ENCODE measurements around the gene TRAIP. TPM values are rescaled to one million over a fixed set of nuclear protein-coding genes. Genes with fewer than 3 reads are reported as not detected.
"Not testable (repeated sequence)": the region's sequence is repeated elsewhere in the genome, so short reads cannot be mapped to it uniquely, and the experiment has no call there.

Gene TRAIP
- total RNA-seq, 1 donor = 1.4 TPM

DNA sequence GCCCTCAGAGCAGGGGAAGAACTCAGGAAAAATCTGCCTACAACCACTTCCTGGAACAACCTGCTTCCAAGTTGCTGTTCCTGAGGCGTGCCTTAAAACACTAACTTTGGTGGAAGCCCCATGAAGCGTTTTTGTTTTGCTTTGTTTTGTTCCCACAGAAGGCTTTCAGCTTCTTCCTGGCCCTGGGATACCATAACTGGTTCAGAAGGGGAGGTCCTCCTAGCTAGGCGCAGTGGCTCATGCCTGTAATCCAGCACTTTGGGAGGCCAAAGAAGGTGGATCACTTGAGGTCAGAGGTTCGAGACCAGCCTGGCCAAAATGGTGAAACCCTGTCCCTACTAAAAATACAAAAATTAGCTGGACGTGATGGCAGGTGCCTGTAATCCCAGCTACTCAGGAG lies 68.8 kb downstream of the TRAIP start:
- peaks cover 7% of the 10 kb centered on the region for H3K36me3 ChIP-seq (ENCODE audit: insufficient read depth, low read length)

DNA sequence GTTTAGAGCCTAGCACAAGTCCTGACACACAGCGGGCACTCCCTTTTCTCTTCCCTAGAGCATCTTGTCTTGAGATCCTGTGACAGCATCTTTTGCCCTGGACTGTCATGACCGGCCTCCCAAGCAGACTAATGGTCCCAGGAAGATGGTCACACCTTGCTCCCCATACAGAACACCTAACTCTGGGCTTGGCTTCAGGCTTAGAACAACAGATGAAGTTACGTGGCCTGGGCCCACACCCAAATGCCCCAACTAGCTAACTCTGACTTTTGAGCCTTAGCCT lies 69.2 kb downstream of the TRAIP start:
- Histone ChIP-seq H2AFZ (ENCODE audit: low read length) (peak overlapping the region; percentile 96), H3K4me1 (ENCODE audit: insufficient read depth, low read length) (peaks cover 15% of the 10 kb centered on the region), H3K9me3 (ENCODE audit: low read depth, low read length) (no peaks in the 10 kb centered on the region), H3K4me2 (ENCODE audit: insufficient read depth, low read length) (peak overlapping the region; percentile 85), H3K79me2 (ENCODE audit: insufficient read depth, low read length) (peaks cover 42% of the 10 kb centered on the region), H4K20me1 (ENCODE audit: insufficient read depth, low read length) (peaks cover 15% of the 10 kb centered on the region), H3K4me3 (ENCODE audit: insufficient read depth, low read length) (peak overlapping the region; percentile 87), H3K27me3 (ENCODE audit: insufficient read depth, low read length) (peaks cover 5% of the 10 kb centered on the region), H3K27ac (ENCODE audit: low read depth, low read length) (peak overlapping the region; percentile 80), H3K36me3 (ENCODE audit: insufficient read depth, low read length) (peaks cover 7% of the 10 kb centered on the region)
- TF ChIP-seq, protein P1, sequence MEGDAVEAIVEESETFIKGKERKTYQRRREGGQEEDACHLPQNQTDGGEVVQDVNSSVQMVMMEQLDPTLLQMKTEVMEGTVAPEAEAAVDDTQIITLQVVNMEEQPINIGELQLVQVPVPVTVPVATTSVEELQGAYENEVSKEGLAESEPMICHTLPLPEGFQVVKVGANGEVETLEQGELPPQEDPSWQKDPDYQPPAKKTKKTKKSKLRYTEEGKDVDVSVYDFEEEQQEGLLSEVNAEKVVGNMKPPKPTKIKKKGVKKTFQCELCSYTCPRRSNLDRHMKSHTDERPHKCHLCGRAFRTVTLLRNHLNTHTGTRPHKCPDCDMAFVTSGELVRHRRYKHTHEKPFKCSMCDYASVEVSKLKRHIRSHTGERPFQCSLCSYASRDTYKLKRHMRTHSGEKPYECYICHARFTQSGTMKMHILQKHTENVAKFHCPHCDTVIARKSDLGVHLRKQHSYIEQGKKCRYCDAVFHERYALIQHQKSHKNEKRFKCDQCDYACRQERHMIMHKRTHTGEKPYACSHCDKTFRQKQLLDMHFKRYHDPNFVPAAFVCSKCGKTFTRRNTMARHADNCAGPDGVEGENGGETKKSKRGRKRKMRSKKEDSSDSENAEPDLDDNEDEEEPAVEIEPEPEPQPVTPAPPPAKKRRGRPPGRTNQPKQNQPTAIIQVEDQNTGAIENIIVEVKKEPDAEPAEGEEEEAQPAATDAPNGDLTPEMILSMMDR (IDR thresholded peaks at IDR 0.05; ENCODE audit: extremely low read depth, low read depth, low read length) = no peak
- DNase-seq (ENCODE audit: insufficient read length, low spot score, missing footprints) = peak; percentile 47

More for the DNA sequence above, 68.8 kb downstream of the TRAIP start:
- Histone ChIP-seq H3K4me3 (ENCODE audit: insufficient read depth, low read length) (no peak overlapping the region), H3K9me3 (ENCODE audit: low read depth, low read length) (no peaks in the 10 kb centered on the region), H3K79me2 (ENCODE audit: insufficient read depth, low read length) (peaks cover 38% of the 10 kb centered on the region), H4K20me1 (ENCODE audit: insufficient read depth, low read length) (peaks cover 12% of the 10 kb centered on the region), H3K4me2 (ENCODE audit: insufficient read depth, low read length) (no peak overlapping the region), H3K4me1 (ENCODE audit: insufficient read depth, low read length) (peaks cover 15% of the 10 kb centered on the region), H3K27me3 (ENCODE audit: insufficient read depth, low read length) (peaks cover 5% of the 10 kb centered on the region), H2AFZ (ENCODE audit: low read length) (no peak overlapping the region), H3K27ac (ENCODE audit: low read depth, low read length) (no peak overlapping the region)
- TF ChIP-seq, protein P1 (IDR thresholded peaks at IDR 0.05; ENCODE audit: extremely low read depth, low read depth, low read length) = no peak
- no peak for DNase-seq (ENCODE audit: insufficient read length, low spot score, missing footprints)

DNA sequence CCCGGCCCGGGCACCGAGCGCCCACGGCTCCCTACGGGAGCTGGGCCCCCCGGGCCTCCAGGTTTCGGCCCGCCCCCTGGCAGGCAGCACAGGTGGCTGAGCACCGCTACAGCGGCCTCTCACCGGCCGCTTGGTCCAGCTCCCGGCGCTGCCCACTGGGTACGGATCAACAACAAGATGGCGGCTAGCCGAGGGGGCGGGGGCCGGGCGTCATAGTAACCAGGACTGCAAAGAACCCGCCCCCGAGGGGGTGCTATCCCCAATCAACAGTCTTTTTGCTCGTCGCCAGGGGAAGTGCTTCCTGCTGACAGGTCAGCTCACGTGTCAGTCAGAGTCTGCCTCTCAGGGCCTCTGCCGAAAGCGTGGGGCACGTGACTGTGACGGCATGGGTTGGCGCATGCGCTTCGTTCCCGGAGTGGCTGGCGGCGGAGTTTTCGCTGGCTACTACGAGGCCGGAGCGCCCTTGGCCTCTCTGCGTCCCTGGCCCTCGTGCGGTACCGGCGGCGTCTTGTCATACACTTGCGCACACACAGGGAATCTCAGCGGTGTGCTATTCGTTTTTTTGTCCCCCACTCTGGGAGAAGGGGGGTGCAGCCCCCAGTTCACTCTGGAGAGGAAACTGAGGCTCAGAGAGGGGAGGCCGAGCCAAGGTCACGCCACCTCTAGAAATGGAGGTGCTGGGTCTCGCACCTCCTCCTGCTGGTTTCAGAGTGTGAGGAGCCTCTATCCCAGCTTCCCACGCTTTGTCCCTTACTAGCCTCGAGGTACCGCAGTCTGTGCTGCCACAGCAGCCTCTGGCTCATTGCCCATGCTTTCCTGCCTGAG lies 69.8 kb downstream of the TRAIP start, which contains the start of gene IP6K1:
IP6K1 (minus strand) TSS at position 186 of the 825 bp plus-strand sequence. CDS start 38,502 bp downstream, outside the sequence.
- Histone ChIP-seq H3K27me3 (ENCODE audit: insufficient read depth, low read length) (peaks cover 5% of the 10 kb centered on the region), H3K9me3 (ENCODE audit: low read depth, low read length) (no peaks in the 10 kb centered on the region), H3K36me3 (ENCODE audit: insufficient read depth, low read length) (peaks cover 11% of the 10 kb centered on the region), H3K4me3 (ENCODE audit: insufficient read depth, low read length) (peak within 1 kb of the TSS; percentile 87), H3K79me2 (ENCODE audit: insufficient read depth, low read length) (peaks cover 48% of the 10 kb centered on the region), H3K4me2 (ENCODE audit: insufficient read depth, low read length) (peak within 1 kb of the TSS; percentile 85), H3K4me1 (ENCODE audit: insufficient read depth, low read length) (peaks cover 15% of the 10 kb centered on the region), H2AFZ (ENCODE audit: low read length) (peak within 1 kb of the TSS; percentile 96), H3K27ac (ENCODE audit: low read depth, low read length) (peak within 1 kb of the TSS; percentile 80), H4K20me1 (ENCODE audit: insufficient read depth, low read length) (peaks cover 15% of the 10 kb centered on the region)
- TF ChIP-seq, protein P1 (IDR thresholded peaks at IDR 0.05; ENCODE audit: extremely low read depth, low read depth, low read length) = no peak
- peak; percentile 100 for DNase-seq (ENCODE audit: insufficient read length, low spot score, missing footprints)

DNA sequence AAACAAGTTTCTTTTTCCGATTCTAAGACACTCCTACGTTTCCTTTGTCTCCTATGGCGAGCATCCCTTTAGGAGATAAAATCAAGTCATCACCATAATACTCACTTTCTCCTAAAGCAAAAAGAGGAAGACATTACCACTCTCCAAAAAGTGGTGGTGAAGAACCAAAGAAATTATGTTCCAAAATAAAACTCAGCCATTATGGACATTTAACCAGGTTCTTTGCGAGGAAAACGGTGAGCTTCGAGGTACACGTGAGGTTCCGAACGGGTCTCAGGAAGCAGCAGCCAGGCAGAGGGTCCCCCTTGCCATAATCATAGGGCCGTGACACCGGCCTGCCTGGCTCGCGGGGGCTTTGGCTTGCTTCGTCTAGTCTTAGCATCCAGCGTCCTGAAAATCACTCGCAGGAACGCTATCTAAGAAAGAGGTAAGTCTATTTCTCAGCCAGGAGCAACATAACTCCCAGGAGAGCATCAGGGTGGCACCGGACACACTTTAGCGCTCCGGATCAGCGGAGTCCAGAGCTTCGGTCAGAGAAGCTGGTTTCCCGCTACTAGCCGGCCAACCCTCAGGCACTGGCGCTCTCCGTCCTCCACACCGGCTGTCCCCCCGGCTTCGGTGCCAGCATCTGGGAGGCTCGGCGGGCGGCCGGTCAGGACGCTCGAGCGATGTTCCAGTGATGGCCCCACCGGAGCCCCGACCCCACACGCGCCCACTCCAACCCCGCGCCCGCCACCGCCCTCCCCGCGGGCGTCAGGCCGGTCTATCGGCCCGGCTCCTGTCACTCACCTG lies 70.6 kb downstream of the TRAIP start:
- peaks cover 15% of the 10 kb centered on the region for H3K4me1 ChIP-seq (ENCODE audit: insufficient read depth, low read length)
- peak; percentile 84 for DNase-seq (ENCODE audit: insufficient read length, low spot score, missing footprints)

DNA sequence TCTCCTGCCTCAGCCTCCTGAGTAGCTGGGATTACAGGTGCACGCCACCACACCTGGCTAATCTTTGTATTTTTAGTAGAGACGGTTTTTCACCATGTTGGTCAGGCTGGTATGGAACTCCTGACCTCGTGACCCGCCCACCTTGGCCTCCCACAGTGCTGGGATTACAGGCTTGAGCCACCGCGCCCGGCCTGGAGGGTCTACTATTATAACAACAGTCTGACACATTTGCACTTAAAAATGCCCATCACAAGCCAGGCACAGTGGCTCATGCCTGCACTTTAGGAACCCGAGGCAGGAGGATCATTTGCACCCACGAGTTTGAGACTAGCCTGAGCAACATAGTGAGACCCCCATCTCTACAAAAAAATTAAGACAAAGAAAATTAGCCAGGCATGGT lies 74.1 kb downstream of the TRAIP start:
- H3K4me1 ChIP-seq (ENCODE audit: insufficient read depth, low read length) = peaks cover 19% of the 10 kb centered on the region
- not testable (repeated sequence) for DNase-seq (ENCODE audit: insufficient read length, low spot score, missing footprints); H3K4me3 ChIP-seq (ENCODE audit: insufficient read depth, low read length); H3K27me3 ChIP-seq (ENCODE audit: insufficient read depth, low read length); H3K27ac ChIP-seq (ENCODE audit: low read depth, low read length); H3K4me2 ChIP-seq (ENCODE audit: insufficient read depth, low read length); H3K9me3 ChIP-seq (ENCODE audit: low read depth, low read length); H2AFZ ChIP-seq (ENCODE audit: low read length)
- H3K36me3 ChIP-seq (ENCODE audit: insufficient read depth, low read length) = peaks cover 32% of the 10 kb centered on the region
- H4K20me1 ChIP-seq (ENCODE audit: insufficient read depth, low read length) = peaks cover 37% of the 10 kb centered on the region
- peaks cover 89% of the 10 kb centered on the region for H3K79me2 ChIP-seq (ENCODE audit: insufficient read depth, low read length)

More for the DNA sequence above, 70.6 kb downstream of the TRAIP start:
- Histone ChIP-seq H3K4me3 (ENCODE audit: insufficient read depth, low read length) (peak overlapping the region; percentile 87), H3K79me2 (ENCODE audit: insufficient read depth, low read length) (peaks cover 56% of the 10 kb centered on the region), H3K36me3 (ENCODE audit: insufficient read depth, low read length) (peaks cover 17% of the 10 kb centered on the region), H3K4me2 (ENCODE audit: insufficient read depth, low read length) (peak overlapping the region; percentile 85), H2AFZ (ENCODE audit: low read length) (peak overlapping the region; percentile 84), H3K27ac (ENCODE audit: low read depth, low read length) (peak overlapping the region; percentile 80), H4K20me1 (ENCODE audit: insufficient read depth, low read length) (peaks cover 15% of the 10 kb centered on the region), H3K27me3 (ENCODE audit: insufficient read depth, low read length) (peaks cover 5% of the 10 kb centered on the region), H3K9me3 (ENCODE audit: low read depth, low read length) (no peaks in the 10 kb centered on the region)
- TF ChIP-seq, protein P1 (IDR thresholded peaks at IDR 0.05; ENCODE audit: extremely low read depth, low read depth, low read length) = no peak

Measured in osteoblast (primary cell).